ENCODE results near the gene BANP.

The BANP gene

GRCh38 chr16:88059701-88060386 is 108.6 kb downstream of the BANP start:
- Mint-ChIP-seq H3K36me3 (peaks cover 2% of the 10 kb centered on the region), H3K27ac (no peak overlapping the region), H3K9me3 (no peaks in the 10 kb centered on the region), H3K4me3 (no peak overlapping the region), H3K4me1 (no peaks in the 10 kb centered on the region), H3K27me3 (no peaks in the 10 kb centered on the region)
- DNase-seq: no peak
- CTCF ChIA-PET: no interaction called here

GRCh38 chr16:88060524-88061219 is 109.4 kb downstream of the BANP start:
- H3K4me3 Mint-ChIP-seq: no peak overlapping the region
- no peak overlapping the region for H3K27ac Mint-ChIP-seq
- H3K4me1 Mint-ChIP-seq: no peaks in the 10 kb centered on the region
- CTCF ChIA-PET: no interaction called here
- peaks cover 2% of the 10 kb centered on the region for H3K36me3 Mint-ChIP-seq
- H3K27me3 Mint-ChIP-seq: no peaks in the 10 kb centered on the region
- H3K9me3 Mint-ChIP-seq: no peaks in the 10 kb centered on the region
- no peak for DNase-seq

GRCh38 chr16:88061346-88062110 is 110.3 kb downstream of the BANP start:
- CTCF ChIA-PET: no interaction called here
- H3K4me1 Mint-ChIP-seq: no peaks in the 10 kb centered on the region
- no peaks in the 10 kb centered on the region for H3K9me3 Mint-ChIP-seq
- no peak for DNase-seq
- peaks cover 2% of the 10 kb centered on the region for H3K36me3 Mint-ChIP-seq
- H3K27ac Mint-ChIP-seq: no peak overlapping the region
- no peak overlapping the region for H3K4me3 Mint-ChIP-seq
- no peaks in the 10 kb centered on the region for H3K27me3 Mint-ChIP-seq

- CTCF ChIA-PET: no interaction called here
- Mint-ChIP-seq H3K9me3 (no peaks in the 10 kb centered on the region), H3K27me3 (no peaks in the 10 kb centered on the region)
Measured at GRCh38 chr16:88062341-88063210, 111.3 kb downstream of the BANP start.

GRCh38 chr16:88063211-88063773 is 112.1 kb downstream of the BANP start:
- Mint-ChIP-seq H3K27me3 (no peaks in the 10 kb centered on the region), H3K27ac (no peak overlapping the region), H3K4me1 (no peaks in the 10 kb centered on the region), H3K4me3 (no peak overlapping the region), H3K9me3 (no peaks in the 10 kb centered on the region), H3K36me3 (peaks cover 2% of the 10 kb centered on the region)
- CTCF ChIA-PET: no interaction called here
- no peak for DNase-seq

More at GRCh38 chr16:88062341-88063210, 111.3 kb downstream of the BANP start:
- Mint-ChIP-seq H3K36me3 (peaks cover 2% of the 10 kb centered on the region), H3K4me1 (no peaks in the 10 kb centered on the region), H3K27ac (no peak overlapping the region), H3K4me3 (no peak overlapping the region)
- no peak for DNase-seq

- H3K4me1 Mint-ChIP-seq: no peaks in the 10 kb centered on the region
- H3K27me3 Mint-ChIP-seq: no peaks in the 10 kb centered on the region
- DNase-seq: no peak
- CTCF ChIA-PET: no interaction called here
- no peak overlapping the region for H3K4me3 Mint-ChIP-seq
- H3K27ac Mint-ChIP-seq: no peak overlapping the region
- peaks cover 2% of the 10 kb centered on the region for H3K36me3 Mint-ChIP-seq
- no peaks in the 10 kb centered on the region for H3K9me3 Mint-ChIP-seq
Measured at GRCh38 chr16:88064011-88064888, 113.0 kb downstream of the BANP start.

- Mint-ChIP-seq H3K4me3 (no peak overlapping the region), H3K27me3 (no peaks in the 10 kb centered on the region), H3K27ac (no peak overlapping the region), H3K36me3 (peaks cover 7% of the 10 kb centered on the region), H3K4me1 (no peaks in the 10 kb centered on the region), H3K9me3 (no peaks in the 10 kb centered on the region)
- DNase-seq: no peak
- CTCF ChIA-PET: no interaction called here
Measured at GRCh38 chr16:88064889-88065746, 113.9 kb downstream of the BANP start.

GRCh38 chr16:88065747-88066142 is 114.5 kb downstream of the BANP start:
- no peaks in the 10 kb centered on the region for H3K9me3 Mint-ChIP-seq
- H3K4me1 Mint-ChIP-seq: no peaks in the 10 kb centered on the region
- H3K27ac Mint-ChIP-seq: no peak overlapping the region
- peaks cover 5% of the 10 kb centered on the region for H3K36me3 Mint-ChIP-seq
- CTCF ChIA-PET: no interaction called here
- no peaks in the 10 kb centered on the region for H3K27me3 Mint-ChIP-seq
- H3K4me3 Mint-ChIP-seq: no peak overlapping the region
- DNase-seq: no peak

- Mint-ChIP-seq H3K27ac (no peak overlapping the region), H3K27me3 (no peaks in the 10 kb centered on the region), H3K4me1 (no peaks in the 10 kb centered on the region), H3K36me3 (peaks cover 5% of the 10 kb centered on the region), H3K9me3 (no peaks in the 10 kb centered on the region), H3K4me3 (no peak overlapping the region)
- DNase-seq: no peak
- CTCF ChIA-PET: no interaction called here
Measured at GRCh38 chr16:88066234-88066633, 115.0 kb downstream of the BANP start.

GRCh38 chr16:88066680-88067529 is 115.7 kb downstream of the BANP start:
- CTCF ChIA-PET: no interaction called here
- H3K4me3 Mint-ChIP-seq: no peak overlapping the region

GRCh38 chr16:88067530-88068411 is 116.5 kb downstream of the BANP start:
- DNase-seq: no peak
- peaks cover 7% of the 10 kb centered on the region for H3K36me3 Mint-ChIP-seq
- H3K27me3 Mint-ChIP-seq: no peaks in the 10 kb centered on the region
- CTCF ChIA-PET: no interaction called here
- no peak overlapping the region for H3K4me3 Mint-ChIP-seq
- H3K9me3 Mint-ChIP-seq: no peaks in the 10 kb centered on the region
- H3K27ac Mint-ChIP-seq: no peak overlapping the region
- no peaks in the 10 kb centered on the region for H3K4me1 Mint-ChIP-seq

More at GRCh38 chr16:88066680-88067529, 115.7 kb downstream of the BANP start:
- Mint-ChIP-seq H3K36me3 (peaks cover 7% of the 10 kb centered on the region), H3K9me3 (no peaks in the 10 kb centered on the region), H3K27me3 (no peaks in the 10 kb centered on the region), H3K27ac (no peak overlapping the region), H3K4me1 (no peaks in the 10 kb centered on the region)
- no peak for DNase-seq

Data from activated naive CD4-positive, alpha-beta T cell treated with anti-CD3 and anti-CD28 coated beads, Interleukin-2, amount 10 ng/mL, durations not matched to agents 7 days and 5 days (primary cell).